DMS 273 treated with DMSO at 0.1 percent for 48 hours (cell line): ENCODE measurements around the gene PCLO.
"Not testable (repeated sequence)": the region's sequence is repeated elsewhere in the genome, so short reads cannot be mapped to it uniquely, and the experiment has no call there.

Experiments
- DNase-seq: peaks from one replicate; lab custom pipeline; 2025; lab: John Stamatoyannopoulos, UW

PCLO gene

DNA sequence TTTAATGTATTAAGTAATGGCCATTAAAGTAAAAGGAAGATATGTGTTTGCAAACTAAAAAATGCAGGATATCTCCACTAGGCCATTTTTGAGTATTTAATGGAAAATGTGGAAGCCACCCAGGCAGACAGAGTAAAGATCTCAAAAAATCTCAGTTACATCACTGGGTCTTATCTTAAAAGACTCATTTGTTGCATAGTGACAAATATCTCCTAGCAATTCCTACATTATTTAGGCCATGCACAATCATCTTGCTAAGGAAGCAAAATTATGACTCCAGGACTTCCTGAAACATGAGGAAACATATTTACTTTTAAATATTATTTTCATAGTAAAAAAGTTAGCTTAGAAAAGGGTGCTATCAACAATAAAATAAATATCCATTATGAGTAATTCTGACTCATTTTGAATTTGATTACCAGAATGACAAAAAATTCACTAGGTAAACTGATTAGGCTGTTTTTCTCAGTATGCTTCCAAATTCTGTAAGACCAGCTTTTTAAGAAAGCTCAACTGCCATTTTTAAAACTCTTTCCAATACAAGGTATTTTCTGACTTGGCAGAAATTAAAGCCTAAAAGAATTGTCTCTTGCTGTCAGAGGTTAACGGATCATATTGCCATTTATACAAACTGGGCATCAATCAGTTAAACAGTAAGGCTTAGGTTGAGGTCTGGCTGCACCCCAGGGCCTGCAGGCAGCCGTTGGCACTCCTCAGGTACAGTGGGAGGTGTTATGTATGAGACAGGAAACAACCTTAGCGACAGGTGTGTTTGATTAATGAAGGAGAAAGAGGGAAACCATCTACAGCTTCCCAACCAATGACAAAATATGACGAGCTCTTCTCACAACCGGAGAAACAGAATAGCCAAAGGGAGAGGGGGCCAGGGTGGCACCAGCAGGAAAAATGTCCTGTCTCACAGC is 31.8 kb downstream of the PCLO start:
- no peak for DNase-seq

DNA sequence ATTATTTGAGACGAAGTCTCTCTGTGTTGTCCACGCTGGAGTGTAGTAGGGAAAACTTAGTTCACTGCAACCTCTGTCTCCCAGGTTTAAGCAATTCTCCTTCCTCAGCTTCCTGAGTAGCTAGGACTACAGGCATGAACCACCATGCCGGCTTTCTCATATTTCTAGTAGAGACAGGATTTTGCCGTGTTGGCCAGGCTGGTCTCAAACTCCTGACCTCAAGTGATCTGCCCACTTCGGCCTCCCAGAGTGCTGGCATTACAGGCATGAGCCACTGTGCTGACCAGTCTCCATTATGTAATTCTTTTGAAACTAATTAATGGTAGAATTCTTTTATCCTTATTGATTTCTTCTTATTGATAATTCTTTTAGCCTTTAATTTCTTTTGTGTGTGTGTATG is 32.5 kb downstream of the PCLO start:
- DNase-seq: no peak

DNA sequence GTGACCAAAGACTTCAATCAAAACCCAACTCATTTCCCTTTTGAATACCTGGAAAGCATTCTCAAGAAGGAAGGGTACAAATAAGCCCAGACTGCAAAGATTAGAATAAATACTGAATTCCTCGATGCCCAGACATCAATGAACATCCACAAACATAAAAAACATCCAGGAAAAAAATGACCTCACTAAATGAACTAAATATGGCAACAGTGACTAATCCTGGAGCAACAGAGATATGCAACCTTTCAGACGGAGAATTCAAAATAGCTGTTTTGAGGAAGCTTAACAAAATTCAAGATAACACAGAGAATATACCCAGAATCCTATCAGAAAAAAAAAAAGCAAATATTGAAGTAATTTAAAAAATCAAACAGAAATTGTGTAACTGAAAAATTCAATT is 43.2 kb downstream of the PCLO start:
- DNase-seq: no peak

DNA sequence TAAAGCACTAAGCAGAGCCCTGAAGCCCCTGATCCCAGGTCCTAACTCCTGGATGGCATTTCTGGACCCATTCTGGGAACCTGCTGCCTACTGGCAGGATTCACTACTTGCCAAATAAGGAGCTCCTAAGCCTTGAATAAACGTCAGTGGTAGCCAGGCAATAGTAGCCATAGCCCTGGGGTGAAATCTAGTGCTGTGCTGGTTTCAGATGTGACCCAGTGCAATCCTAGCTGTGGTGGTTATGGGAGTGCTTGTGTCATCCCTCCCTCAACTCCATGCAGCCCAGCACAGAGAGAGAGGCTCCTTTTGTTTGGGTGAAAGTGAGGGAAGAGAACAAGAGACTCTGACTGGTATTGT is 43.7 kb downstream of the PCLO start:
- DNase-seq: no peak

DNA sequence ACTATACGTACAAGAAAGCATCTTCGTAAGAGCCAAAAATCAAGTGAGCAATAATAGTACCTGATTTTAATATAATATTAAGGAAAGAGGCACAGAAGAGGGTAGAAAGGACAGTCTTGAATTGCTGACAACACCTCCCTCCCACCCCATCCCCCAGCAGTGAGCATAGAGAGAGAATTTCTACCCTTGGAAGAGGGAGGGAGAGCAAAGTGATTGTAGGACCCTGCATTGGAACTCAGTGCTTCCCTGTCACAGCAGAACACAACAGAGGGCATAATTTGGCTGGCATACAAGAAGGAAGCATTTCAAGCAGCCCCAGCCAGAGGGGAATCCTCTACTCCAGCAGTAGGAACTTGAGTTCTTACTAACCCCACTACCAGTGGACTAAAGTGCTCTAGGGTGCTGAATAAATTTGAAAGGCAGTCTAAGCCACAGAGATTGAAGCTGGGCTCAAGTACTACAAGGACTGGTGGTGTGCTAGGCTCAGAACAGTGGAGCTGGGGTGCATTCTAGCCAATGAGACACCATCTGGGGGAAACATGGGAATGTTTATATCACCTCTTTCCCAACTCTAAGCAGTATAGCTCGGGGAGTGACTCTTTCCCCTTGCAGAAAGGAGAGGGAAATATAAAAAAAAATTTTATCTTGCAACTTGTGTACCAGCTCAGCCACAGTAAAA is 44.2 kb downstream of the PCLO start:
- no peak for DNase-seq

DNA sequence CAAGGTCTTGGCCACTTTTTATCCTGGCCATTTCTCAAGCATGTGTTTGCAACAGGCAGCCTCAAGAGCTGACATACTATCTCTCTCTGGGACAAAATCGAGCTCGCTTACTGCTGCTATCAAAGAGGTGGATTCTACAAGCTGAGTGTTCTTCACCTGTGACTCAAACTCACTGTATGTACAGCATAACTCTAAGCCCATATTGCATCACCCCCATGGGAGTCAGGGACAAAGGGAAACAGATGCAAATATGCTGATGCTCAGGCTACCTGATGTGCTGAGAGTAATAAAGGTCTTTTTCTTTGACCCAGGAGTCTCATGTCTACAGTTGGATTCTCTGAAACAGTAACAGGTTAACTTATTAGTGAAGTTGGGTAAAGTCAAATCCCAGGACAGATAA is 45.2 kb downstream of the PCLO start:
- DNase-seq: no peak

DNA sequence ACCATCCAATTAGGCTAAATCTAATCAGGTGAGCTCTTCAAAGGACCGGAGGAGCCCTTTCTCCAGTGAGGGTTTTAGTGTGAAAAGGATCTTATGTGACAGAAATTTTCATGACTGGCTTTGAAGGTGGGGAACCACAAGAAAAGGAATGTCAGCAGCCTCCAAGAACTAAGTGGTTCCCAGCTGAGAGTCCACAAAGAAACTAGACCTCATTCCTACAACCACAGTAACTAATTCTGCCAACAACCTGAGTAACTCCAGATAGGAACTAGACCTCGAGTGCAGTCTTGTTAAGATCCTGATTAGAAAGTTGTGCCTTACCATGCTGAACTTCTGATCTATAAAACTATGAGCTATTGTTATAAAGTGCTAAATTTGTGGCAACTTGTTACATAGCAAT is 51.3 kb downstream of the PCLO start:
- no peak for DNase-seq

DNA sequence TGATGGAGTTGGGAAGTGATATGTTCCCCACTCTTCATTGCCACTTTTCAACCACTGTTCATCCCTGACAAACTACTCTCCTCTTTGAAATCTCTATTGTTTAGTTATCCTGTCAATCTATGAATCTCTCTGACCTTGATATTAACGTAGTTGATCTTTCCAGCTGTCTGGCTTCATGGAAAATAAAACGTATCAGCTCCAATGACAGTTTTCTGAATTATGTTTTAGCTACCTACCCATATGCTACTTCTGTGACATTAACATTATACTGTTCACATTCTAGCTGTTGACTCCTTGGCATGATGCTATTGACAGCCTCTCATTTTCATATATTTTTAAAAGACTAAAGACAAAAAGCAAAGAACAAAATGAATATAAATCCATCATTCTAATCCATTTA is 53.3 kb downstream of the PCLO start:
- DNase-seq: no peak

DNA sequence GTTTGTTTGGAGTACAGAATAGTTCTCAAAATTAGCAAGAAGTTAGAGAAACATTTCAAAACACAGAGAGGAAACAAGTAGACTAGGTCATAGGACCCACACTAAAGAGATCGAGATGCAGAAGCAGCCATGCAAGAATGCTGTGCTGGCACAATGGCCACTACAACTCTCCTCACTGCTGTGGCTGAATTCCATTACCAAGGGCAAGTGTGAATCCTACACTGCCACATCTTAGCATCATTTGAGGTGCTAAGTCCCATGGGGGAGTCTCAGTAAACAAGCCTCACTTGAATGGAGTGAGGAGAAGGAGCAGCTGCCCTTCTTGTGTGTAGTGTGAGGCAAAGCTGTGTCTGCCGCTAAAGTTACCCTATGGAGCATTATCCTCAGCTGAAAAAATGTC is 56.7 kb downstream of the PCLO start:
- DNase-seq: no peak

DNA sequence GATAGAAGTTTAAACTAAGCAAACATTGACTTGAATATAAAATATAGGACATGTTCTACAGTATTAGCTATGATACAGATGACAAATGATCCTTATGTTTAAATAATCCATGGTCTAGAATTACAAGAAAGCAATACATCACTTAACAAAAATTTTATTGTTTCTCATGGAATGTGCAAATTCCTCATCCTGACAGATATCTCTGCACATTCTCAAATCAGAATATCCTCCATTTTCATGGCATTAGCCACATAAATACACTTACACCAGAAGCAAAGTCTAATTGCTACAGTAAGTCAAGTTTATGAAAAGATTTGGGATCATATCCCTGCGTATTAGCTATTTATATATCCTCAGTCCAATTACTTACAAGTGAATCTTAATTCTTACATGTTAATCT is 57.6 kb downstream of the PCLO start:
- no peak for DNase-seq

DNA sequence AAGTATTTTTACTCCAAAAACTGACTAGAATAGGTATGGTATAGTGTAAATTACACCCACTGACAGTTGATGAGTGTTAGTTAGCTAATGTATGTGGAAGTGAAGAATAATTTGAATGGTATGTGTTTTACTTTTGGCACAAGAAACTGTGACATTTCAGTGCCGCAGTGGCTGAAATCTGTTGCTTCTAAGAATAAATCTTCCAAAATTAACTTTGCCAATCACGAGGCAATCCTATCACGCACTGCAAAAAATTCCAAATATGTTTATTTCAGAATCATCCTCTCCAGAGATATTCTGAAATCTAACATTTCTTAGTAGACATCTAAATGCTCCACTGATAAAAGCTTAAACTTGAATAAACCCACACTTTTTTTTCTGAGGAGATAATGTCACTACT is 61.2 kb downstream of the PCLO start:
- DNase-seq: no peak

DNA sequence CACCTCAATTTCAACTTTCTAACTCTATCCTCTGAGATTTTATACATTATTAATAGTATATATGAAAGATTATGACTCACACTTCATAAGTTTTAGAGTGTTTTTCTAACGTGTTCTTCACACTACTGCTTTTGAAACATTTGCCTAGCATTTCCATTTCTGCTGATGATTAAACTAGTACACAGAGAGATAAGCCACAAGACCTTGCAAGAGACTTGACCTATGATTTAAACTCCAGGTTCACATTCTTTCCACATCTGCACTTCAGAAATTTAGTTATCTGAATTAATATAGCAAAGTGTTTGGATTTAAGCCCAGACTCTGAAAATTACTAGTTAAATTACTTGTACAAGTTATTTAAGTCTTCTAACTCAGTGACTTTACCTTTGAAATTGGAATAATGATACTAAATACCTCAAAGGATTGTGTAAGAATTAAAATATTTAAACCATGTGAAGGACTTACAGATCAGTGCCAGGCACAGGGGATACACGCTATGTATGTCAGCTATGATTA is 66.6 kb downstream of the PCLO start:
- DNase-seq: no peak

DNA sequence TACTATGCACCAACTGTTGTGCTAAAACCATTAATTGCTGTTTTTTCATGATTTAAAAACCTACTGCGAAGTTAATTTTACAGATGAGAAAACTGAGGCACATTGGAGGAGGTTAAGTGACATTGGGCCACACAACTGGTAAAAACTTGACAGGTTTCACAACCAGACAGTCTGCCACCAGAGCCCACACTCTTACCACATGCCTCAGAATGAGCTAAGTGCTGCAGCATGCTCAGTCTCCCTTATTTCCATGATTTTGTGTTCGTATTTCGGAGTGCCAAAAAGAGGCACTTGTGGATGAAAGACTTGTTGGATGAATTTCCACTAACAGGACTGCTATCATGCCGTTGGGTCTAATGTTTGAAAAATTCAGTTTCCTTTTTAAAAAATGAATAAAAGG is 77.4 kb downstream of the PCLO start:
- no peak for DNase-seq

DNA sequence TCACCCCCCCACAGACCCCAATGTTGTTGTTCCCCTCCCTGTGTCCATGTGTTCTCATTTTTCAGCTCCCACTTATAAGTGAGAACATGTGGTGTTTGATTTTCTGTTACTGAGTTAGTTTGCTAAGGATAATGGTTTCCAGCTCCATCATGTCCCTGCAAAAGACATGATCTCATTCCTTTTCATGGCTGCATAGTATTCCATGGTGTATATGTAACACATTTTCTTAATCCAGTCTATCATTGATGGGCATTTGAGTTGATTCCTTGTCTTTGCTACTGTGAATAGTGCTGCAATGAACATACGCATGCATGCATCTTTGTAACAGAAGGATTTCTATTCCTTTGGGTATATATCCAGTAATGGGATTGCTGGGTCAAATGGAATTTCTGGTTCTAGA is 82.8 kb downstream of the PCLO start:
- not testable (repeated sequence) for DNase-seq

DNA sequence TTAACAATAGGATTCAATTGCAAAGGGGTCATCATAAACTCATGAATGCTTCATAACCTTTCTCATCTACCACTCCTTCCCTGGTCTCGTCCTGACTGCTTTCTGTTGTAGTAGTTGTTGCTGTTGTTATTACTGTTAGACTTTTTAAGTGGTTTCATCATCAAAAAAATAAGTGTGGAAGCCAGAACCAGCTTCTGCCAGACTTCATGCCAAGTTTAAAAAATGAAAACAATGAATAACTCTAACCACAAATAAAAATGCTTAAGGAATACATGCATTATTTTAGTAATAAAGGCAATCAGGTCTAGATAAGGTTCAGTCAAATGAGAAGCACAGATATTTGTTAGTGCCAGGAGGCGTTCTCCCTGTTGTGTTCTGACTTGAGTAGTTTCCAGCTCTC is 85.4 kb downstream of the PCLO start:
- no peak for DNase-seq

DNA sequence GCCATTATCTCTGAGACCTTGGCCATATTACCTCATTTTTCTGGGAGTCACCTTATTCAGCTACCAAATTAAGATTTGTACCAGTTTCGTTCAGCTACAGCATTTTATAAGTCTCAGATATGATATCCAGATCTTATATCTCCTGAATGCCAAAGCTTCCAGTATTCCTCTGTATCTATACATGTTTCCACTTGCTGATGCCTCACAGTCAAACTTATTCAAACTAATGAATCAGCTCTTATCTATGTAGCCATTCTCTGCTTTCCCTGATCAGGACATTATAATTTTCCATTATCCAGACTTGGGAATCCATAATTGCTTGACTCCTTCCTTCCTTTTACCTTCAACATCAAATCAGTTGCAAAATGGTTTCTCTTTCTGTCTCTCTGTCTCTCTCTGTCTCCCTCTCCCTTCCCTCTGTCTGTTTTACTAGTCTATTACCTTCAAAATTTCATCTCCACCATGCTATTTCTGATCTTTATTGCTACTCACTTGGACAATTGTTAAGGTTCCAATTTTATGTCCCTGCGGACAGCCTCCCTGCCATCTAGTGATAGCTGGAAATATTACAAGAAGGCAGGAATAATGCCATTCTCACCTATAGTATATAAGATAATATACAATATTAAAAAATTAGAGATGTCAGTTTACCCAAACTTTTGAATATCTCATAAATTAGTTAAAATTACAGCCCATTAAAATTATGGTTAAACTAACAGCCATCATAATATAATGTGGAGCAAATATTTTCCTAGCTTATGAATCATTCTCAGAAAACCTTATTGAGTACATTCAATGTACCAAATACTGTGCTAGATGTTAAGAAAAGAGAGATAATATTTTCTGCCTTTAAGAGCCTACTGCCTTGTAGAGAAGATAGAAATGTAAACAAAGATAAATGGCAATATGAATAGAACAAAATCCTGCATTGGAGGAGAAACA is 89.8 kb downstream of the PCLO start:
- DNase-seq: no peak

DNA sequence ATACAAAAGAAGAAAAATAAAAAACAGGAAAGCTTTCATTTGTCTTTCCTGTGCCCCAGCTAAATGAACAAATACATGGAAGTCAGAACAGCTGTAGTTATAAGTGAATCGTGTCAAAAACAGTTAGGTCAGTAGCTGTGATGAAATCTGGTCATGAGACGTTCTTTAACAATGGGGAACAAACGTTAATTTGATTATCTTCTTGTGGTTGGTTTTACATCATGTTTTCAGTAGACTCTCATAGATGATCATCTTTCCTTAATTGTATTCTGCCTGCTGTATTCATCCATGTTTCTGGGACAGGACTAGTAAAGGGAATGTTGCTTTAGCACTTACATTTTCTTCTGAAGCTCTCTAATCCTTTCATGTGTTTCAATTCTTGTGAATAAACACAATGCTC is 97.0 kb downstream of the PCLO start:
- DNase-seq: no peak

DNA sequence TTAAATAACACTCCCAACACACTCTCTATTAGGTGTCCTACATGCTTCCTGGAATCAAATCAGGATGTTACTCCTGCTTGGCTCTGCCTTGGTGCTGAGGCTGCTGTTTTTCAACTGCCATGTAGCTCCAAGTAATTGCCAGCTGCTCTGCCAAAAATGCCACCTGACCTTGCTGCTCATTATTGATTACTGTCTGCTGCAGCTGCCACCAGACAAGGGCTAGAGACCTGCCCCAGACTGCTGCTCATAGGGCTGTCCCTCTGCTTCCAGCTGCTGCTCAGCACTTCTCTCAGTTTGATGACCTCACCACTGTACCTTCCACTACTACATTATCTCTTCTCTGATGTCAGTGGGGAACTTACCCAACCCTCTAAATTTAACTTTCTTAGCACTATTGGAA is 102.5 kb downstream of the PCLO start:
- DNase-seq: peak; percentile 73

DNA sequence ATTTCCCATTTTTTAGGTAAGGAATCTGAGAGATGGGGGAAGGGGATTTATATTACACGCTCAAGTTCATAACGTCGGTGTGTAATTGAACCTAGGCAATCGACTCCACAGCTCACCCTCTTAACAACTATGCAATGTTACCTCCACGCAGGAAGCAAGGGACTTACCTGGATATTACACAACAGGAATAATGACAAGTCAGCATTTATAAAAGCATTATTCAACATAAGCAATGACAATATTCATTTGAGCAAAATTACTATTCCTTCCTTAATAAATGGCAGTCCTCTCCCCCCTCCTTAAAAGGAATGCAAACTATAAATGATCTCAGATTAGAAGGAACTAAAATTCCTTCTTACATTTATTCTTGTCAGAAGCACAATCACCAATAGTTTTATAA is 104.0 kb downstream of the PCLO start:
- no peak for DNase-seq

DNA sequence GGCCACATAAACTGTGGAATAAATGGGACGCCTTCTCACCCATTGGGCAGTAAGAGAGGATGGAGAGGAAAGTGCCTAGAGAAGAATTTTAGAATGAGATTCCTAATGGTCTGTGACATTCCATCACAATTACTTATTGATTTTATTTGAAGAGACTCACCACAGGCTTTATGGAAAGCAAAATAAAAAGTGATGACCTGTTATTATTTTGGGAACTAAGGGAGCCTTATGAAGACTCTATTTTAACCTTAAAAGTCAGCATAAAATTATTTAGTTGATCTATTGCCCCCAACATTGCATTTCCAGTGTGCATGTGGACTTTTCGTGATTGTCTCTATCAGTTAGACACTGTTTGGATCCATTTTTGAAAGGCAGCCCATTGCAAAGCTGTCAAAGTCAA is 107.5 kb downstream of the PCLO start:
- no peak for DNase-seq

DNA sequence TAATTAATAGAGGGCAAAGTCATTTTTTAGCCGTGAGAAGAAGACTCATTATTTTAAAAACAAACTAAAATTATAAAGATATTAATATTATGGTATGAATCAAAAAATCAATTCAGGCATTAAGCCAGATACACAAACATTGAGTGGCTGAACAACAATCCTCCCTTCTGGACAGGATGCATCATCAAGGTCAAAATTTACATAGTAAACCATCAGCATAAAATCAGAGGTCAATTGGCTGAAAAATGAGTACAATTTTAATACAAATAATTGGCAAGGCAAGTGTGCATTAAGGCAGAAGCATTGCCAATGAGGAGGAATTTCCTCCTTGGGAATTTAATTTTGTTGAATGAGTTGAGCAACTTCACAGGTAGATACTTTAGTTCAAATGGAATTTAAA is 108.2 kb downstream of the PCLO start:
- DNase-seq: no peak

DNA sequence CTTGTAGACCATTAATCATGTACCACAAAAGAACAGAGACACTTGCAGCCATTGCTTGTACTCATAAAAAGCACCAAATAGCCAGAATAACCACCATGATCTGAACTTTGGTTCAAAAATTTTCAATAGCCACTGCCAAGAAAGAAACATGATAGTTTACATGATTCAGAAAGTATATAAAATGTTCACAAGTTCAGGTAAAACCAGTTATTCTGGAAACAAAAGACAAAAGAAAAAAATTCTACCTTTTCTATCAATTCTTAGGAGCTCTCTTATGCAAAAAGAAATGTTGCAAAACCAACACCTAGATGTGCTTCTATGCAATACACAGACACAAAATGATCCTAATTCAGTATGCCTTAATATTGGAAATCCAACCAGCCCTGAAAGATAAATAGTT is 108.7 kb downstream of the PCLO start:
- DNase-seq: no peak
